Measurements from ENCODE around the gene HTRA2.
A peak's percentile ranks its signal among the peaks of the same experiment; 100 is the strongest.

The HTRA2 gene

DNA sequence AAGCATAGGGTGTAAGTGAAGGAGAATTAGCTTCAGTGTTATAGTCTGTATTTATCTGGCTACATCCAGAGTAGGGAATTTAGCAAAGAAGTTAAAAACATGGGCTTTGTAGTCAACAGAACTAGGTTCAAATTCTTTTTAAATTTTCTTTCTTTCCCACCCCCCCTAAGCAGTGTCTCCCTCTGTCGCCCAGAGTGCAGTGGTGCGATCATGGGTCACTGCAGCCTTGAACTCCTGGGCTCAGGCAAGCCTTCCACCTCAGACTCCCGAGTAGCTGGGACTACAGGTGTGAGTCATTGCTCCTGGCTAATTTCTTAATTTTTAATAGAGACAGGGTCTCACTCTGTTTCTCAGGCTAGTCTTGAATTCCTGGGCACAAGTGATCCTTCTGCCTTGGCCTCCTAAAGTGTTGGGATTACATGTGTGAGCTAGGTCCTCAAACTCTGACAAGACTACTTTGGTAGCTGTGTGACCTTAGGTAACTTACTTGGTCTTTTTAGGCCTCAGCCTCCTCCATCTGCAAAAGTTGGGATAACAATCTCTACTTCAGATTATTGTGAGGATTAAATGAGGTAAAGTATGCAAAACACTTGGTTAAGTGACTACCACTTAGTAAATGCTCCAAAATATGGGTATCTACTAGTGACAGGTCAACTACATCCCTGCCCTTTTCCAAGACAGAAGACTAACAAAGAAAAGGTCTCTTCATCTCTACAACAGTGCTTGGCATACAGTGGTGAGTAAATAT, 42.6 kb downstream of the HTRA2 start:
- Histone ChIP-seq H3K9me3 (ENCODE audit: severe bottlenecking) (no peaks in the 10 kb centered on the region), H3K27ac (no peak overlapping the region), H3K27me3 (ENCODE audit: insufficient read depth, low read depth, severe bottlenecking) (no peaks in the 10 kb centered on the region), H3K36me3 (no peaks in the 10 kb centered on the region), H3K4me3 (ENCODE audit: low read depth, low read length) (no peak overlapping the region)
- no peak for DNase-seq
- TF ChIP-seq, protein P1, sequence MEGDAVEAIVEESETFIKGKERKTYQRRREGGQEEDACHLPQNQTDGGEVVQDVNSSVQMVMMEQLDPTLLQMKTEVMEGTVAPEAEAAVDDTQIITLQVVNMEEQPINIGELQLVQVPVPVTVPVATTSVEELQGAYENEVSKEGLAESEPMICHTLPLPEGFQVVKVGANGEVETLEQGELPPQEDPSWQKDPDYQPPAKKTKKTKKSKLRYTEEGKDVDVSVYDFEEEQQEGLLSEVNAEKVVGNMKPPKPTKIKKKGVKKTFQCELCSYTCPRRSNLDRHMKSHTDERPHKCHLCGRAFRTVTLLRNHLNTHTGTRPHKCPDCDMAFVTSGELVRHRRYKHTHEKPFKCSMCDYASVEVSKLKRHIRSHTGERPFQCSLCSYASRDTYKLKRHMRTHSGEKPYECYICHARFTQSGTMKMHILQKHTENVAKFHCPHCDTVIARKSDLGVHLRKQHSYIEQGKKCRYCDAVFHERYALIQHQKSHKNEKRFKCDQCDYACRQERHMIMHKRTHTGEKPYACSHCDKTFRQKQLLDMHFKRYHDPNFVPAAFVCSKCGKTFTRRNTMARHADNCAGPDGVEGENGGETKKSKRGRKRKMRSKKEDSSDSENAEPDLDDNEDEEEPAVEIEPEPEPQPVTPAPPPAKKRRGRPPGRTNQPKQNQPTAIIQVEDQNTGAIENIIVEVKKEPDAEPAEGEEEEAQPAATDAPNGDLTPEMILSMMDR (IDR thresholded peaks at IDR 0.05; ENCODE audit: low read depth, low read length): no peak

- Histone ChIP-seq H3K36me3 (no peaks in the 10 kb centered on the region), H3K27me3 (ENCODE audit: insufficient read depth, low read depth, severe bottlenecking) (no peaks in the 10 kb centered on the region), H3K9me3 (ENCODE audit: severe bottlenecking) (no peaks in the 10 kb centered on the region), H3K4me3 (ENCODE audit: low read depth, low read length) (no peak overlapping the region), H3K27ac (no peak overlapping the region)
- no peak for DNase-seq
- TF ChIP-seq, protein P1 (IDR thresholded peaks at IDR 0.05; ENCODE audit: low read depth, low read length): no peak
Observed at GRCh38 chr2:74573747-74574562, 44.2 kb downstream of the HTRA2 start.

DNA sequence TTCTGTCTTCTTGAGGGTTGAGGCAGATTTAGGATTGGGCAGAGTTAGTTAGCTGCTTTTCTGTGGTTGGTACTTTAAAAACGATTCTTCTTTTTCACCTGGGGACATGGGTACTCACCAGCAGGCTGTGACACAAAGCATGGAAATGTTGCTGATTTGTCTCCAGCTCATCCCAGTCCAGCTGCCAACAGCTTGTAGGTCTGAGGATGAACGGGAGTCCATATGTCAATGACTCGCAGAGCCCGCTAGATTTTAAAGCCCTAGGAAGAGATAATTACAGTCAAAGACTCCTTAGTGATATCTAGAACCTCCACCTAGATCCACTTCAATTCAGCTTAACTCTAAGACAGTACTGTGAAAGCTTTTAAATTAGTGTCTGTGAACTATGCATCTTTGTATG, 45.6 kb downstream of the HTRA2 start:
- Histone ChIP-seq H3K27ac (no peak overlapping the region), H3K36me3 (no peaks in the 10 kb centered on the region), H3K9me3 (ENCODE audit: severe bottlenecking) (no peaks in the 10 kb centered on the region), H3K27me3 (ENCODE audit: insufficient read depth, low read depth, severe bottlenecking) (no peaks in the 10 kb centered on the region), H3K4me3 (ENCODE audit: low read depth, low read length) (no peak overlapping the region)
- peak; percentile 70 for DNase-seq
- TF ChIP-seq, protein P1 (IDR thresholded peaks at IDR 0.05; ENCODE audit: low read depth, low read length): no peak

DNA sequence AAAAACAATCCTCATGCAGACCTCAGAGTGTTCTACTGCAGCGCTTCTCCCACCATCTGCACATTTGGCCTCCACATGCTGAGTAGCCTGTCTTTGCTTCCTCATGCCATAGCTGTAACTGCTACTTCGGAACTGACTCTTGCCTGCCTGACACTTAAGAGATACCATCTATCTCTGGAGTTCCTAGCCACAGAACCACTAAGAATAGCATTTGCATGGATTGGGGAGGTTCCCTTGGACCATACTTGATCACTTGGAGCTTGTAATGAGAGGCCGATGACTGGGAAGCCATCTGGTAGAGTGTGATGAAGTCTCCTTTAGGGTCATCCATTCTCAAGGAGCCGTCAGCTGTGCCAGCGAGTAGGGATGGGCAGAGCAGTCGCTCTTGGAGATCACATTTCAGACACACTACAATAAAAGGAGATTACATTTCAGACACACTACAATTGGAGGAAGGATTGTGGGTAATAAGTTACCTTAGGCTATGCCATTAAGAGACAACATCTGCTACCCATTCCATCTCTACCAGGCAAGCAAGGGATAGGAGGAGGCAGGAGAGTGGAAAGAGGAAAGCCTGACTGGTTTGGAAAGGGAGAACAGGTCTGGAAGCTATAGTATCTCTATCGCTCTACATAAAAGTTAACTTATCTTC, 46.6 kb downstream of the HTRA2 start:
- no peaks in the 10 kb centered on the region for H3K27me3 ChIP-seq (ENCODE audit: insufficient read depth, low read depth, severe bottlenecking)

GRCh38 chr2:74576863-74577229, 47.1 kb downstream of the HTRA2 start:
- DNase-seq: no peak
- no peak overlapping the region for H3K4me3 ChIP-seq (ENCODE audit: low read depth, low read length)
- no peak overlapping the region for H3K27ac ChIP-seq
- no peaks in the 10 kb centered on the region for H3K36me3 ChIP-seq
- TF ChIP-seq, protein P1 (IDR thresholded peaks at IDR 0.05; ENCODE audit: low read depth, low read length): no peak
- H3K9me3 ChIP-seq (ENCODE audit: severe bottlenecking): no peaks in the 10 kb centered on the region
- H3K27me3 ChIP-seq (ENCODE audit: insufficient read depth, low read depth, severe bottlenecking): no peaks in the 10 kb centered on the region

More for the DNA sequence above, 46.6 kb downstream of the HTRA2 start:
- Histone ChIP-seq H3K9me3 (ENCODE audit: severe bottlenecking) (no peaks in the 10 kb centered on the region), H3K36me3 (no peaks in the 10 kb centered on the region), H3K27ac (no peak overlapping the region), H3K4me3 (ENCODE audit: low read depth, low read length) (no peak overlapping the region)
- no peak for DNase-seq
- TF ChIP-seq, protein P1 (IDR thresholded peaks at IDR 0.05; ENCODE audit: low read depth, low read length): no peak
